ENCODE data around the gene AIF1L.

AIF1L gene

DNA sequence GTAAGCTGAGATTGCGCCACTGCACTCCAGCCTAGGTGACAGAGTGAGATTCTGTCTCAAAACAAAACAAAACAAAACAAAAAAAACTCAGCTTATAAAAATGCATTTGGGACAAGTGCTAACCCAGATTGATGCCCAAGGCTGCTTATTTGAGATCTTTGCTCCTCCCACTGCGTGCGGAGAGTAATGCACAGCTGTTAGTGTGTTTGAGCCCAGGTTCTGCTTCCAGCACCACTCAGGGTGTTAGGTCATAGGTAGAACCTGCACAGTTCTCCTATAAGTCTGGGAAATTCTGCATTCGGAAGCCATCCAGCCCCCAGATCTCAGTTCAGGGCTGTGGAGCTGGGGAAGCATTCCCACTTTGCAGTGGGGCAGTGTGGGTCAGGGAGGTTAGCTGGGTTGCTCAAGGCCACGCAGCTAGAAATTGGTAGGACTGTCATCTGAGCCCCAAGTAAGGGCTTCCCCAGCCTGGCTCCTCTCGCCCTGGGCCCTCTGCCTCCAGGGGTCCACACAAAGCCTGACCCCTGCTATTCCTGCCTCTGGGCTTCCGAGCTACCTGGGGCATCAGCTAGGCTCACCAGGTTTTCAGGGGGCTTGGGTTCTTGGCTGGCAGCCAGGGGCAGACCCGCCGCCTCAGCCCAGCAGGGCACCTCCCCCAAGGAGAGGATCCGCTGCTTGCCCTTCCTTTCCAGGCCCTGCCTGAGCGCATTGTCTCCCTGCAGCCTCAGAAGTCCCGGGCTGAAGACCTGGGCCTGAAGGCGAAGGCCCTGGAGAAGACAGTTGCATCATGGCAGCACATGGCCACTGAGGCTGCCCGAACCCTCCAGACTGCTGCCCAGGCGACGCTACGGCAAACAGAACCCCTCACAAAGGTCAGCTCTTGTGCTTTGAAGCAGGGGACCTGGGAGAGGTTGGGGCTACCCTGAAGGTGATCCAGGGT, 17.6 kb upstream of the AIF1L start:
- DNase-seq = no peak

DNA sequence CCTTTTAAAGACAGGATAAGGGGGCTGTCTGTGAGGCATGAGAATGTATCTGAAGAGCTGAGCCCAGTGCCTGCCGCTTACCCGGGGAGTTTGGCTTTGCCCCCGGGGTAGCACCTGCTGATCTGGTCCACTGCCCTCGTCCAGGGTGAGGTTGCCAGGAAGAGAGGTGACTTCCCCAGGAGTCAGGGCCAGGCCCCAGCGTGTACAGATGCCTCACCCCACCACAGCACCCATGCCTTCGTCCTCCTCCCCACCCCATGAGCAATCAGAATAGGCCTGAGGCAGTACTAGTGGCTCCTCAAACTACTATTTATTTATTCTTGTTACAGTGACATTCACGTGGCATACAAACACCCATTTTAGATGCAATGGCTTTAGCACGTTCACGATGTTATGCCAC, 15.7 kb upstream of the AIF1L start:
- no peak for DNase-seq

DNA sequence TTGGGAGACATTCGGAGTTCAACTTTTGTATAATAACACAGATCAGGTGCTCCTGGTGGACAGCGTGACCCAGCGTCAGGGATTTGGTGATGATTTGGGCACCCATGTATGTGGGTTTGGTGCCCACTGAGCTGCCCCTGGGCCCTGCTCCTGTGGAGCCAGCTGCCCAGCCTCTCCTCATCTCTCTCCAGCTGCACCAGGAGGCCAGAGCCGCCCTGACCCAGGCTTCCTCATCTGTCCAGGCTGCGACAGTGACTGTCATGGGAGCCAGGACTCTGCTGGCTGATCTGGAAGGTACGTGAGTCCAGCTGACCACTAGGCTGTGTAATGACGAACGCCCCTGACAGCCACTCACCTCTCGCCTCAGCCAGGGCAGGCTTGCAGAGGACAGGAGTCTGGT, 14.5 kb upstream of the AIF1L start:
- DNase-seq = no peak

DNA sequence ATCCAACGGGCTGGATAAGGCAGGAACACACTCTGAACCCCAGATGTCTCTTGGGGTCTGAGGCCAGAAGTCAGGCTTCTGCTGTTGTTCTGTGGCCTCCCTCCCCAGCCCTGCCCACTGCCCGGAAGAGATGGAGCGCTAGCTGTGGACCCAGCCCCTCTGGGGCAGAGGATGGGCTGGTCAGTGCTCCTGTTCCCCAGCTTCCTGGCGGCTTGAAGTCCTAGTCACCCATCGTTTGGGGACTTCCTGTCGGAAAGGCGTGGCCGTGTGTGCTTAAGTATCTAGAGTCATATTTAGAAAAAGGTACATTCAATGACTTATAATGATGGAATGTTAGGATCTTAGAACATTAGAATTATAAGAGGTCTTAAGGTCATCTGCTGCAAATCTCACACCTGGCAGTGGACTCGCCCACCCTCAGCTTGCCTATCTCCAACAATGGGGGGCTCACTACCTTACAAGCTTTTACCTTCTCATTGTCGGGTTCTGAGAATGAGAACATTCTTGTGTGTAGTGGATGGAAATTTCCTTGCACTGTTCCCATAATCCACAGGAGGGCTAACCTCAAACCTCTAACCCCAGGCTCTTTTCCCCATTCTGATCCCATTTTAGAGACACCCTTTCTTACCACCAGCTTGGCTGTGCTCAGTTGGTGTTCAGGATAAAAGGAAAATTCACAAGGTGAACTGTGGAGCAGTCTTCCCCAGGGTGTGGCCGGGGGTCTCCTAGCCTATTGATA, 13.4 kb upstream of the AIF1L start:
- DNase-seq = no peak

DNA sequence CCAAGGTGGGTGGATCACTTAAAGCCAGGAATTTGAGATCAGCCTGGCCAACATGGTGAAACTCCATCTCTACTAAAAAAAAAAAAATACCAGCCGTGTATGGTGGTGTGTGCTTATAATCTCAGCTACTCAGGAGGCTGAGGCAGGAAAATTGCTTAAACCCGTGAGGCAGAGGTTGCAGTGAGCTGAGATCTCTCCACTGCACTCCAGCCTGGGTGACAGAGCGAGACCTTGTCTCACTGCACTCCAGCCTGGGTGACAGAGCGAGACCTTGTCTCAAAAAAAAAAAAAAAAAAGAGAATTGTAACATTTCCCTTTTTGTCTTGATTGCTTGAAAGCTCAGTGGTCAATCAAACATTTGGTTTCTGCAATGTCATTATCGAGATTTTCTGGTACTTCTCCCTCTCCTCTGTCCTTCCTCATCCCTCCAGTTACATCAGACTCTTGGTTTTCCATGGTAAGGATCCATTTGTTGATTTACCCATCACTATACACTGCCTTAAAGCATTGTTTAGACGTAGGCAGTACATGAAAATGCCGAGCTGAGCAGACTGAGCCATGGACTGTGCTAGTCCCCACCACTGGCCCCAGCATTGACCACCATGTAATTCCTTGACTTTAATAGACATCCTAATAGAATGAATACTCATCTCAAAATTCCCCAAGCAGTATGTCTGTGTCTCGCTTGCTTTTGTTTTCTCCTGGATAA, 11.5 kb upstream of the AIF1L start:
- DNase-seq = no peak

DNA sequence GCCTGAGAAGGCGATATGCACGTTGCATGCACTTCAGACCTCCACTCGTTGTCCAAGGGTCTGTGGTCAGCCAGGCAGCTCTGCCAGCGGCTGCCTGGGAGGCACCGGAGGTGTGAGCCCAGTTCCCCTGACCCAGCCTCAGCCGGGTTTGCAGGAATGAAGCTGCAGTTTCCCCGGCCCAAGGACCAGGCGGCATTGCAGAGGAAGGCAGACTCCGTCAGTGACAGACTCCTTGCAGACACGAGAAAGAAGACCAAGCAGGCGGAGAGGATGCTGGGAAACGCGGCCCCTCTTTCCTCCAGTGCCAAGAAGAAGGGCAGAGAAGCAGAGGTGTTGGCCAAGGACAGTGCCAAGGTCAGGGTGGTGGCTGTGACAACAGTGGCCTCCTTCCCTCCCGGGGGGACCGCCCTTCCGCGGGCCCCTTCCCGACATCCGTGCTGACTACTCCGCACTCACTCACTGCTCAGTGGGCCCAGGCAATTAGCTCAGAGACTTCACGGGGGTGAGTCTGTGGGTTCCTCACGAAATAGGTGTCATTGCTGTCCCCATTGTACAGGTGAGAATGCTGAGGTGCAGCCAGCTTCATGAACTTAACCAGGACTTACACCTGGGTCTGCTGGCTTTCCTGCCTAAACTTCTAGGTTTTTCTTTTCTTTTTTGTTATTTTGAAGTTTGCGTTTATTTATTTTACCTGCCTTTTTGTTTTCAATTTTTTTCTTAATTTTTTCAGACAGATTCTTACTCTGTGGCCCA, 10.8 kb upstream of the AIF1L start:
- no peak for DNase-seq

DNA sequence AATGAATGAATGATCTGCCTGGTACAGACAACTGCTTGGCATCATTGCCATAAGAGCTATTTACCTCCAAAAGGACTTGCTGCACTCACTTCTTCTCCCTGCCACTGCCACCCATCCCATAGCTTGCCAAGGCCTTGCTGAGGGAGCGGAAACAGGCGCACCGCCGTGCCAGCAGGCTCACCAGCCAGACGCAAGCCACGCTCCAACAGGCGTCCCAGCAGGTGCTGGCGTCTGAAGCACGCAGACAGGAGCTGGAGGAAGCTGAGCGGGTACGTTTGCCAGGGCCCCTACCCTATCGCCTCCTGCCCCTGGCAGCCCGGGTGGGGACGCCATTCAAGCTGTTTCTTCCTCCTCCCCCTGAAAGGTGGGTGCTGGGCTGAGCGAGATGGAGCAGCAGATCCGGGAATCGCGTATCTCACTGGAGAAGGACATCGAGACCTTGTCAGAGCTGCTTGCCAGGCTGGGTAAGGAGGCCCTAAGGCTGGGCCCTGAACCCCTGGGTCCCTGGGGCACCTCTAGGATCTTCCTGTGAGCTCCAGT, 8.9 kb upstream of the AIF1L start:
- no peak for DNase-seq

DNA sequence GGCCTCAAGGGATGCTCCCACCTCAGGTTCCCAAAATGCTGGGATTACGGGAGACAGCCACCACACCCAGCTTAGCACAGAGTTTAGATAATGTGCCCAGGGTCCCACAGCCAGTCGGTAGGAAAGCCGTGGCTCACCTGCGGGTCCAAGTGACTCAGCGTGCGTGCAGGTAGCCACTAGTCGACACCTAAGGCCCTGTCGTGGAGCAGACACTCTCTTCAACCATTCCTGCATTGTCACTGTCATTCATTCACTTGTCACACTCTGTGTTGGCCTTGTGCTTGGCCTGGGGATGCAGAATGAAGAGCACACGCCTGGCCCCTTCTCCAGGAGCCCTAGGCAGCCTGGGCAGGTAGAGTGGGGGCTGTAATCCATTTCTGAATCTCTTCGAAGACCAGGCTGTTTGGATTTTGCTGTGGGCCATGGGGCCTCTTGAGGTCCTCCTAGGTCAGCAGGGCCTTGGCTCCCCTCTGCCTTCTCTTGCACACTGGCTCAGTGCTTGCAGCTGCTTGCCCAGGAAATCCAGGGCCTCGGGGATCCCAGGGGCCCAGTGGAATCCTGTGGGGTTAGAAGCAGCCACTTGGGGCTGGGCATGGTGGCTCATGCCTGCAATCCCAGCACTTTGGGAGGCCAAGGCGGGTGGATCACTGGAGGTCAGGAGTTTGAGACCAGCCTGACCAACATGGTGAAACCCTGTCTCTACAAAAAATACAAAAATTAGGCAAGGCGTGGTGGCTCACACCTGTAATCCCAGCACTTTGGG, 6.1 kb upstream of the AIF1L start:
- DNase-seq = no peak

DNA sequence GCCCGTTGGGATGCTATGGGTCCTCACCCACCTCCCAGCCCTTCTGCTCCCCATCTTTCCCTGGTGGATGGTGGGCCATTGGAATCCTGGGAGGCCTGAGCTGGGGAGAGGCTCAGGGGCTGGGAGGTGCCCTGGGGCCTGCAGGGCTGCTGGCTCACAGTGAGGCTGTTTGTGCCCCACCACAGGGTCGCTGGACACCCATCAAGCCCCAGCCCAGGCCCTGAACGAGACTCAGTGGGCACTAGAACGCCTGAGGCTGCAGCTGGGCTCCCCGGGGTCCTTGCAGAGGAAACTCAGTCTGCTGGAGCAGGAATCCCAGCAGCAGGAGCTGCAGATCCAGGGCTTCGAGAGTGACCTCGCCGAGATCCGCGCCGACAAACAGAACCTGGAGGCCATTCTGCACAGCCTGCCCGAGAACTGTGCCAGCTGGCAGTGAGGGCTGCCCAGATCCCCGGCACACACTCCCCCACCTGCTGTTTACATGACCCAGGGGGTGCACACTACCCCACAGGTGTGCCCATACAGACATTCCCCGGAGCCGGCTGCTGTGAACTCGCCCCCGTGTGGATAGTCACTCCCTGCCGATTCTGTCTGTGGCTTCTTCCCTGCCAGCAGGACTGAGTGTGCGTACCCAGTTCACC, 4.9 kb upstream of the AIF1L start:
- no peak for DNase-seq

DNA sequence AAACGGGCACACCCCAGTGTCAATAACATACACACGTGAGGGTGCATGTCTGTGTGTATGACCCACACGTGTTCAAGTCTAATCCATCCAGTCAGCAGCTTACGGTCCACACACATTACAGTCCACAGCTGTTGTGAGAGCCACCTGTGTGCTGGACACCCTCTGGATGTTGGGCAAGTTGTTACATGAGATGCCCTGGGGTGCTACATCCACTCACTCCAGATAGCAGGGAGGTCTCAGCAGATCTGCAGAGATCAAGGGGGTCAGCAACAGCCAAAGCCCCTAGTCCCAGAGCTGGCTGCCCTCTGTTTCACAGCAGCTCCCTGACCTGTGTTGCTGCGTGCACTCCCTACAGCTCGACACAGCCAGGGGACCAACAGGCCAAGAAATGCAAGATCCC, 4.3 kb upstream of the AIF1L start:
- DNase-seq = no peak

DNA sequence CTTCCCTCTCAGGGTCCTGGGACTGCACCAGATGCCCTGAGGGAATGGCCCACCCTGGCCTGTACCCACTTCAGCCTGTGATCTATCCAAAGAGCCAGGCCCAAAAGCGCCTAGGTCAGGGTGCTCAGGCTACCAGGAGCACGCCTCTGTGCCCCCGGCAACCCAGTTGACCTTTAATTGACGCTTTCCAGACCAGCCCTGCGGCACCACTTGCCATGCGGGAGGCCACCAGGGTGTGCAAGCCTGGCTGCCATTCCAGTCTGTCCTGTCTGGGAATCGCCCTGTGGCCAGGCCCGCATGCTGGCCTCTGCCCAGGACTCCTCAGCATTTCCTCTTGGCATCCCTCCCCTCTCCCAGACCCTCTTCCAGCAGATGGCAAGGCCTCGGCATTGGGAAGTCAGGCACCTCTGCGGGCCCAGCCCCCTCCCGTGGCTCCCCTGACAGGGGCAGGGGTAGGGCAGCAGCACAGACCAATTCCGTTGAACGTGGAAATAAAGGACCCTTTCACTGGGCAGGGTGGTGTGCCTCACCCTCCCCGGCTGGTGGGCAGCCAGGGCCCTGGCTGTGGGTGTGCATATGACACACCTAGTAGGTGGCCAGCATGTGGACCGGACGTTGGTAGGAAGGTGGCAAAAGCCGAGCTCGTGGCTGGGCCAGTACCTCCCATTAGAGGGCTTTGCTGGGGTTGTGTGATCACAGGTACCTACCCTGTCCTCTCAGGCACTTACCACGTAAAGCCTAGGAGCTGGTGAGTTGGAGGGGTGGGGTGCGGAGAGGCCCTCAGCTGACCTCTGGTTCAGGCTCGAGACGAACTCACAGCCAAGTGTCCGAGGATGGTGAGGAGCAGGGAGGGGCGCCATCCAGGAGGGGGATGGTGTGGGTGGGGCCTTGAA, 3.5 kb upstream of the AIF1L start:
- no peak for DNase-seq

DNA sequence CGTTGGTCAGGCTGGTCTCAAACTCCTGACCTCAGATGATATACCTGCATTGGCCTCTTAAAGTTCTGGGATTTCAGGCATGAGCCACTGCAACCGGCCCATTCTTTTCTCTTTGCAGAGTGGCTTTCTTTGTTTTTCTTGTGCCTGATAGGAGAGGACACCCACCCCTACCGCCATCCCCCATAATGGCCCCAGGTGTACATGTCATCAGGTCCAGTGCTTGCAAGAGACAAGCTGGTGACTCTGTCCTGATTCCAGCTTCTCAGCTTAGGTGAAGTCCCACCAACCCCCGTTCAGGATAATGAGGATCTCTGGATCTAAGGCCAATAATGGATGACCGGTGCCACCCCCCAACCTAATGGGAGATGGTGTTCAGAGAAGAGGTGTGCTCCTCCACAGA, 2.3 kb upstream of the AIF1L start:
- no peak for DNase-seq

DNA sequence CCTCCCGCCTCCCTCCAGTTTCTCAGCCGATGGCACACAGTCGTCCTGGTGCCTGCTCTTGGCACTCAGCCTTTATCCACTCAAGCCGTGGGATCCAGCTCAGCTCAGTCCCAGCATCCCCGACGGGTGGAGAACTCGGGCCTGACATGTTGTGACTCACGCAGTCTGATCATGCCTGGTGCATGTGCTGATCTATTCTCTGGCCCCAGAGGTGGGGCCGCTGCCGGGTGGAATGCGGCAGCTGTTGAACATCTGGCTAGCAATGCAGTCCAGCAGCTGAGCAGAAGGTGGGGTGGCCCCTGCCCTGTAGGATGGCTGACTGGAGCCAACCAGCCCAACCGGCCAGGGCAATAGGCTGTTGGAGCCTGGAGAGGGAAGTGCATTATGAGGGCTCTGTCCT, 1.7 kb upstream of the AIF1L start:
- DNase-seq = no peak

DNA sequence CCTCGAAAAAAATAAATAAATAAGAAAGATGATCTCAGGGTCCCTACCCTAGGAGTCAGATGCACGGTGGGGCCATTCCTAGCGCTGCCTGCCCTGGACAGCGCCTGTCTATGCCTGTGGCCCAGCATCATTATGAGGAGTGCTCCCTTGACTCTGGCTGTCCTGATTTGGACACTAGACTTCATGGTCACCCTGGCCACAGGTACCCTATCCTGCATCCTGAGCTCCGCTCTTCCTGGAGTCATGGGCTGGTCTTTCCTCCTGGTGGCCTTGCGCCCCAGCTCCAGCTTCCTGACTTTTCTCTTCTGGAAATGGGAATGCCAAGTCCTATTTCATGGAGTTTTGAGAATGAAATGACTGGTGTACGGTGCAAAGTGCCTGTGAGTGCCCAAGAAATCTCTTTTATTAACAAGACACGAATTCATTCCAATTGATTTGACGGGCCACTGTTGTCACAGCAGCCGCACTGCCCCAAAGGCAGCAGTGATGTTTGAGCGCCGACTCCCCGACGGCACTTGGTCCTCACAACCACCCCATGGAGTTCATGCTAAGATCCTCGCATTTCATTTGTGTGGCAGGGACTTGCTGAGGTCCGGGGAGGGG, 564 bp upstream of the AIF1L start:
- no peak for DNase-seq

DNA sequence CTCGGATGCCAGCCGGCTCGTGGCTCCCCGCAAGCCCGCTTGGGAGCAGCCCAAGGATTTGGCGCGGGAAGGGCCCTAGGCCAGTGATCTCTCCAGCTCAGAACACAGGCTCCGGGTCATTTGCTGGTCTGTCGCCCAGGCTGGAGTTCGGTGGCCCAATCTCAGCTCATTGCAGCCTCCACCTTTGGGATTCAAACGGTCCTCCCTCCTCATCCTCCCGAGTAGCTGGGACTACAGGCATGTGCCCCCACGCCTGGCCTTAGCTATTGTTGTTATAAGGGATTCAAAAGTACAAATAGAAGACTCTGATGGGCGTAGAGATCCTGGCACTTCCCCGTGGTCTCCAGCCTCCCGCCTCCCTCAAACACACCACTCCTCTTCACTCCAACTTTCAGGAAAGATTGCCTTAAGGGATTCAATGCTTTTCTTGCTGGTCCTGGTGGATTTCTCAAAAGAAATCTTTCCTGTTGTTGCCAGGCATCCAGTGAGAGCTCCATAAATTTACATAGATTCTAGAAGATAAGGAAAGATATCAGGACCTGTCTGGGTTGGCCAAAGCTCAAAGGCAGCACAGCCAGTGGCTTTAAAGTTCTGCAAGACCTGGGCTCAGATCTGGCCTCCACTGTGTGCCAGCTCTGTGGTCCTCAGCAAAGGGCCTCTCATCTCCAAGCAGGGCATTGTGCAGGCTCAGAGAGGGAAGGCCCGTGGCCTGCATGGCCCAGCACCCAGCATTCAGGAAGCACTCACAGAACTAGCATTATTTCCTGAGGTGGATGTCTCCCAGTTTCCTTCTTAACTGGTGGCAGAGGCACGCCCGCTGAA, 1.0 kb downstream of the AIF1L start:
- no peak for DNase-seq

DNA sequence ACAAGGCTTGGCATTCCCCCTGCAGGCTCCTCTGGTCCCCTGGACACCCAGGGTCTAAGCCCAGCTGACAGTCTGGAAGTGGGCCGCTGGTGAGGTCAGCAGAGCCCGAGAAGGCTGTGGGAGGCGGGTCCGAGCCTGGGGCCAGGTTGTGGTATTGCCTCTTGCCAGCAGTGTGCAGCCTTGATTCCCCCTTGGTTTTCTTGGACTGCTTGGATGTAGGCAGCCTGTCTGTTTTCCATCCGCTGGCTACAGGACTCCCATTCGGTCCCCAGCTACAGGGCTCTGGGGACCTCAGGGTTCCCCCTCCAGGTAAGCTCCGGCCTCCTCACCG, 1.6 kb downstream of the AIF1L start:
- DNase-seq = no peak

DNA sequence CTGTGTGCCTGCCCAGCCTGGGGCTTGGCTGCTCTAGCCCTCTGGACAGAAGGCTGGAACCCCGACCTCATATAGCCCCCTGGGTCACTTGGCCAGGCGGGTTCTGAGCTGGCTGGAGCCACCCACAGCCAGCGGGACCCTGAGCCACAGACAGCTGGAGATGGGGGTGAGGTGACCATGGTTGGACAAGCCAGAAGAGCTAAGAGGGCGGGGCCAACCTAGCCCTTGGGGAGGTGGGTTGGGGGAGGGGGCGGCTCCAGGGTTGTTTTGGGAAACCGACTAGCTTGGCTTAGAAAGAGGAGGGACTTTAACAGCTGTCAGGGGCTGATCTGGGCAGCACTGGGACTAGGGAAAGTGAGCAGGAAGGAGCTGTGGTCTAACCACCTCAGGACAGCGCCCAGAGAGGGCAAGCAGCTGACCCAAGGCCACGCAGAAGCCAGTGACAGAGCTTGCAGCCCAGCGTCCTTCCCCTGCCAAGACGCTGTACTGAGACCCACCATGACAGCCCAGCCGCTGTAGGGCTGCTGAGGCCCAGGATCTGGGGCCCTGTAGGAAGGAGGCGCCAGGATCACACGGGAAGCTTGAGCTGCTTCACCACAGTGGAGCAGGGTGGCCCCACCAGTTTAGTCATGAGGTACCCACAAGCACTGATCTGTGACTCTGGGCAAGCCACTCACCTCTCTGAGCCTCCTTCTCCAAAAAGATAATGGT, 2.2 kb downstream of the AIF1L start:
- no peak for DNase-seq

DNA sequence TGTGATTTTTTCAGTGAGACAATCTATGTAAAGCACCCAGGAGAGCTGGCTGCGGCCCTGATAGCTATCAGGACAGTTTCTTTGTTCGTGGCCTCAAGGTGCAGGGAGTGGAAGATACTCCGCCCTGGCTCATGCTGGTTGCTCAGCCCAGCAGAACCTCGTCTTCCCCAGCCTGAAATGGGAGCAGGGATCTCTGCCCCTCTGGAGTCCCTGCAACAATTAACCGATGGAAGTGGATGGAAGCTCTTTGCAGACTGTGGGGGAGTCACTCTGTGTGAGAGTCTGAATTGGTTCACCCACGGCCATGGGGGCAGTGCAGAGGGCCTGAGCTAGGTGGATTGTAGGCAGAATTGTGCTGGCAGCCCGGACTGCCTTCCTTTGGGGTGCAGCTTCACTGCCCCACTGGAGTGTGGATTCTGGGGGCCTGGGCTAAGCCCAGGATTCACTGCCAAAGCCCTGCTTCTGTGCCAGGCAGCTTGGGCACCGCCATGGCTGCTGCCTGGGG, 2.8 kb downstream of the AIF1L start:
- no peak for DNase-seq

Data from CD4-positive, alpha-beta T cell treated with Interleukin-1 beta for 1 hour (primary cell).